ENCODE measurements around the gene TMEFF2. TPM values are rescaled to one million over a fixed set of nuclear protein-coding genes. Genes with fewer than 3 reads are reported as not detected.

TMEFF2 gene
- total RNA-seq, 1 donor from 2014 or later, result not detected

GRCh38 chr2:191913796-191914195, 280.9 kb downstream of the TMEFF2 start:
- Histone ChIP-seq H3K27ac (no peak overlapping the region), H3K36me3 (no peaks in the 10 kb centered on the region), H3K4me1 (no peaks in the 10 kb centered on the region), H3K4me3 (no peak overlapping the region), H3K27me3 (no peaks in the 10 kb centered on the region), H3K9me3 (no peaks in the 10 kb centered on the region)
- no peak for TF ChIP-seq POLR2A (IDR thresholded peaks at IDR 0.05)
- TF ChIP-seq CTCF (IDR thresholded peaks at IDR 0.05), result no peak
- no peak for TF ChIP-seq POLR2AphosphoS5 (IDR thresholded peaks at IDR 0.05; ENCODE audit: insufficient read depth in 1 of 2, low read depth in 1 of 2)
- no peak for DNase-seq (ENCODE audit: extremely low spot score in 2 of 2)
- intact Hi-C loops (cut with DNase I), result no loop called here

- no peak for DNase-seq (ENCODE audit: extremely low spot score in 2 of 2)
- no peak for TF ChIP-seq POLR2AphosphoS5 (IDR thresholded peaks at IDR 0.05; ENCODE audit: insufficient read depth in 1 of 2, low read depth in 1 of 2)
- no peak for TF ChIP-seq CTCF (IDR thresholded peaks at IDR 0.05)
- no peak for TF ChIP-seq POLR2A (IDR thresholded peaks at IDR 0.05)
- no peak overlapping the region for H3K27ac ChIP-seq
- intact Hi-C loops (cut with DNase I), result no loop called here
- H3K4me1 ChIP-seq, result no peaks in the 10 kb centered on the region
- H3K4me3 ChIP-seq, result no peak overlapping the region
- no peaks in the 10 kb centered on the region for H3K27me3 ChIP-seq
- H3K36me3 ChIP-seq, result no peaks in the 10 kb centered on the region
- H3K9me3 ChIP-seq, result no peaks in the 10 kb centered on the region
Observed at GRCh38 chr2:191912764-191913163, 282.0 kb downstream of the TMEFF2 start.

GRCh38 chr2:191910518-191910917, 284.2 kb downstream of the TMEFF2 start:
- TF ChIP-seq POLR2AphosphoS5 (IDR thresholded peaks at IDR 0.05; ENCODE audit: insufficient read depth in 1 of 2, low read depth in 1 of 2) (no peak), CTCF (IDR thresholded peaks at IDR 0.05) (no peak), POLR2A (IDR thresholded peaks at IDR 0.05) (no peak)

GRCh38 chr2:191908874-191909273, 285.9 kb downstream of the TMEFF2 start:
- no peaks in the 10 kb centered on the region for H3K27me3 ChIP-seq
- no peak for TF ChIP-seq CTCF (IDR thresholded peaks at IDR 0.05)
- TF ChIP-seq POLR2AphosphoS5 (IDR thresholded peaks at IDR 0.05; ENCODE audit: insufficient read depth in 1 of 2, low read depth in 1 of 2), result no peak
- TF ChIP-seq POLR2A (IDR thresholded peaks at IDR 0.05), result no peak
- no peak for DNase-seq (ENCODE audit: extremely low spot score in 2 of 2)
- intact Hi-C loops (cut with DNase I), result no loop called here
- no peaks in the 10 kb centered on the region for H3K4me1 ChIP-seq
- no peak overlapping the region for H3K27ac ChIP-seq
- no peaks in the 10 kb centered on the region for H3K36me3 ChIP-seq
- H3K4me3 ChIP-seq, result no peak overlapping the region
- H3K9me3 ChIP-seq, result no peaks in the 10 kb centered on the region

More at GRCh38 chr2:191910518-191910917, 284.2 kb downstream of the TMEFF2 start:
- Histone ChIP-seq H3K9me3 (no peaks in the 10 kb centered on the region), H3K27me3 (no peaks in the 10 kb centered on the region), H3K4me1 (no peaks in the 10 kb centered on the region), H3K36me3 (no peaks in the 10 kb centered on the region), H3K4me3 (no peak overlapping the region), H3K27ac (no peak overlapping the region)
- intact Hi-C loops (cut with DNase I), result no loop called here
- DNase-seq (ENCODE audit: extremely low spot score in 2 of 2), result no peak

- TF ChIP-seq CTCF (IDR thresholded peaks at IDR 0.05) (no peak), POLR2AphosphoS5 (IDR thresholded peaks at IDR 0.05; ENCODE audit: insufficient read depth in 1 of 2, low read depth in 1 of 2) (no peak), POLR2A (IDR thresholded peaks at IDR 0.05) (no peak)
- intact Hi-C loops (cut with DNase I), result no loop called here
- H3K4me1 ChIP-seq, result no peaks in the 10 kb centered on the region
- H3K36me3 ChIP-seq, result no peaks in the 10 kb centered on the region
- no peaks in the 10 kb centered on the region for H3K27me3 ChIP-seq
- no peaks in the 10 kb centered on the region for H3K9me3 ChIP-seq
- H3K4me3 ChIP-seq, result no peak overlapping the region
- no peak for DNase-seq (ENCODE audit: extremely low spot score in 2 of 2)
- no peak overlapping the region for H3K27ac ChIP-seq
Observed at GRCh38 chr2:191907545-191907944, 287.2 kb downstream of the TMEFF2 start.
